ENCODE measurements around the gene YAF2.
"Not testable (repeated sequence)": the region's sequence is repeated elsewhere in the genome, so short reads cannot be mapped to it uniquely, and the experiment has no call there.

Gene YAF2

DNA sequence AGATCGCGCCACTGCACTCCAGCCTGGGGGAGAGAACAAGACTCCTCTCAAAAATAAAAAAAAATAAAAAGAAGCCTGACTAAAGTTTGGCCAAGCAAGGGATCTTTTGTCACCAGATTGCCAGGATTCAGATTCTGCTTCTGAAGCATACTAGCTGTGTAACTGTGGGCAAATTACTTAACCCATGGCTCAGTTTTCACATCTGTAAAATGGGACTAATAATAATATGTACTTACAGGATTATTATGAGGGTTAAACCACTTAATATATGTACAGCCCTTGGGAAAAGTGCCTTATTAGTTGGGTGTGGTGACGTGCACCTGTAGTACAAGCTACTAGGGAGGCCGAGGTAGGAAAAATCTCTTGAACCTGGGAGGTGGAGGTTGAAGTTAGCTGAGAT, 21.7 kb upstream of the YAF2 start:
- Histone ChIP-seq H3F3A (ENCODE audit: control insufficient read depth, insufficient read depth) (peaks cover 5% of the 10 kb centered on the region; the same call in 1 of the 2 replicates), H3K27ac (ENCODE audit: low read depth, low read length) (no peak overlapping the region), H3K27me3 (ENCODE audit: control insufficient read depth, low read length) (no peaks in the 10 kb centered on the region), H3K4me3 (ENCODE audit: low read length) (no peak overlapping the region), H3K79me2 (ENCODE audit: control insufficient read depth, low read length) (no peaks in the 10 kb centered on the region), H3K4me1 (ENCODE audit: control insufficient read depth, low read length) (peaks cover 13% of the 10 kb centered on the region), H3K36me3 (ENCODE audit: control insufficient read depth, low read length) (no peaks in the 10 kb centered on the region), H4K20me1 (ENCODE audit: control insufficient read depth, insufficient read depth, low read depth, low read length) (no peaks in the 10 kb centered on the region), H3K4me2 (ENCODE audit: low read length) (no peak overlapping the region), H3K9me2 (replicated peaks; ENCODE audit: control insufficient read depth, low read length) (no peaks in the 10 kb centered on the region), H3K9me3 (ENCODE audit: control insufficient read depth, insufficient read depth, low read length) (no peaks in the 10 kb centered on the region)
- TF ChIP-seq, protein P1, sequence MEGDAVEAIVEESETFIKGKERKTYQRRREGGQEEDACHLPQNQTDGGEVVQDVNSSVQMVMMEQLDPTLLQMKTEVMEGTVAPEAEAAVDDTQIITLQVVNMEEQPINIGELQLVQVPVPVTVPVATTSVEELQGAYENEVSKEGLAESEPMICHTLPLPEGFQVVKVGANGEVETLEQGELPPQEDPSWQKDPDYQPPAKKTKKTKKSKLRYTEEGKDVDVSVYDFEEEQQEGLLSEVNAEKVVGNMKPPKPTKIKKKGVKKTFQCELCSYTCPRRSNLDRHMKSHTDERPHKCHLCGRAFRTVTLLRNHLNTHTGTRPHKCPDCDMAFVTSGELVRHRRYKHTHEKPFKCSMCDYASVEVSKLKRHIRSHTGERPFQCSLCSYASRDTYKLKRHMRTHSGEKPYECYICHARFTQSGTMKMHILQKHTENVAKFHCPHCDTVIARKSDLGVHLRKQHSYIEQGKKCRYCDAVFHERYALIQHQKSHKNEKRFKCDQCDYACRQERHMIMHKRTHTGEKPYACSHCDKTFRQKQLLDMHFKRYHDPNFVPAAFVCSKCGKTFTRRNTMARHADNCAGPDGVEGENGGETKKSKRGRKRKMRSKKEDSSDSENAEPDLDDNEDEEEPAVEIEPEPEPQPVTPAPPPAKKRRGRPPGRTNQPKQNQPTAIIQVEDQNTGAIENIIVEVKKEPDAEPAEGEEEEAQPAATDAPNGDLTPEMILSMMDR (IDR thresholded peaks at IDR 0.05; ENCODE audit: low read depth, low read length, poor library complexity, severe bottlenecking), result no peak
- TF ChIP-seq EZH2phosphoT487 (IDR thresholded peaks at IDR 0.05; ENCODE audit: borderline replicate concordance, low read length), result no peak

DNA sequence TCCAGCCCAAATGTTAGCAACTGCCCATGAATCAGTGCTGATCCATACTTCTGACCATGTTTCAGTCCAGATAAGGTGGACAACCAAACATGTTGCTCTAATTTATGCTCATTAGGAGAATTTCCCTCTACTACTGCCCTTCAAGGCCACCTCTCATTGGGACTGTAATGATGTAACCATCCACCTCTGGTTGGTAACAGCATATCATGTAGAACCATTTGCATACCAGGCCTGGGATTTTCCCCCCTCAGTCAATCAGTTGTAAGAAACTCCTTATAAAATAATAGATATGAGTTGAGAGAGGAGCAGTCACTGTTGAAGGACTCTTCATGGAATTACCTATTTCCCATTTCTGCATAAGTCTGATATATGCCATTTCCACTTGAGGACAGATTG, 17.8 kb upstream of the YAF2 start:
- TF ChIP-seq, protein P1 (IDR thresholded peaks at IDR 0.05; ENCODE audit: low read depth, low read length, poor library complexity, severe bottlenecking), result no peak
- TF ChIP-seq EZH2phosphoT487 (IDR thresholded peaks at IDR 0.05; ENCODE audit: borderline replicate concordance, low read length), result no peak
- no peak overlapping the region for H3K4me3 ChIP-seq (ENCODE audit: low read length)
- H3K4me1 ChIP-seq (ENCODE audit: control insufficient read depth, low read length), result peaks cover 13% of the 10 kb centered on the region
- peaks cover 5% of the 10 kb centered on the region; the same call in 1 of the 2 replicates for H3F3A ChIP-seq (ENCODE audit: control insufficient read depth, insufficient read depth)
- H3K36me3 ChIP-seq (ENCODE audit: control insufficient read depth, low read length), result no peaks in the 10 kb centered on the region
- no peaks in the 10 kb centered on the region for H4K20me1 ChIP-seq (ENCODE audit: control insufficient read depth, insufficient read depth, low read depth, low read length)
- no peaks in the 10 kb centered on the region for H3K79me2 ChIP-seq (ENCODE audit: control insufficient read depth, low read length)
- H3K4me2 ChIP-seq (ENCODE audit: low read length), result no peak overlapping the region
- no peak overlapping the region for H3K27ac ChIP-seq (ENCODE audit: low read depth, low read length)
- no peaks in the 10 kb centered on the region for H3K27me3 ChIP-seq (ENCODE audit: control insufficient read depth, low read length)
- no peaks in the 10 kb centered on the region for H3K9me2 ChIP-seq (replicated peaks; ENCODE audit: control insufficient read depth, low read length)
- H3K9me3 ChIP-seq (ENCODE audit: control insufficient read depth, insufficient read depth, low read length), result no peaks in the 10 kb centered on the region

GRCh38 chr12:42255221-42255865, 17.3 kb upstream of the YAF2 start:
- peaks cover 5% of the 10 kb centered on the region; the same call in 1 of the 2 replicates for H3F3A ChIP-seq (ENCODE audit: control insufficient read depth, insufficient read depth)
- H3K4me3 ChIP-seq (ENCODE audit: low read length), result no peak overlapping the region
- H3K36me3 ChIP-seq (ENCODE audit: control insufficient read depth, low read length), result no peaks in the 10 kb centered on the region
- H3K9me3 ChIP-seq (ENCODE audit: control insufficient read depth, insufficient read depth, low read length), result no peaks in the 10 kb centered on the region
- no peaks in the 10 kb centered on the region for H3K27me3 ChIP-seq (ENCODE audit: control insufficient read depth, low read length)
- no peak for TF ChIP-seq EZH2phosphoT487 (IDR thresholded peaks at IDR 0.05; ENCODE audit: borderline replicate concordance, low read length)
- TF ChIP-seq, protein P1 (IDR thresholded peaks at IDR 0.05; ENCODE audit: low read depth, low read length, poor library complexity, severe bottlenecking), result peak; percentile 9
- no peaks in the 10 kb centered on the region for H3K9me2 ChIP-seq (replicated peaks; ENCODE audit: control insufficient read depth, low read length)
- H3K4me1 ChIP-seq (ENCODE audit: control insufficient read depth, low read length), result peaks cover 13% of the 10 kb centered on the region
- no peaks in the 10 kb centered on the region for H4K20me1 ChIP-seq (ENCODE audit: control insufficient read depth, insufficient read depth, low read depth, low read length)
- no peaks in the 10 kb centered on the region for H3K79me2 ChIP-seq (ENCODE audit: control insufficient read depth, low read length)
- no peak overlapping the region for H3K27ac ChIP-seq (ENCODE audit: low read depth, low read length)
- no peak overlapping the region for H3K4me2 ChIP-seq (ENCODE audit: low read length)

DNA sequence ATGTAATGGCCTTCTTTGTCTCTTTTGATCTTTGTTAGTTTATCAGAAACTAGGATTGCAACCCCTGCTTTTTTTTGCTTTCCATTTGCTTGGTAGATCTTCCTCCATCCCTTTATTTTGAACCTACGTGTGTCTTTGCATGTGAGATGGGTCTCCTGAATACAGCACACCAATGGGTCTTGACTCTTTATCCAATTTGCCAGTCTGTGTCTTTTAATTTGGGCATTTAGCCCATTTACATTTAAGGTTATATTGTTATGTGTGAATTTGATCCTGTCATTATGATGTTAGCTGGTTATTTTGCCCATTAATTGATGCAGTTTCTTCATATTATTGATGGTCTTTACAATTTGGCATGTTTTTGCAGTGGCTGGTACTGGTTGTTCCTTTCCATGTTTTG, 14.6 kb upstream of the YAF2 start:
- H3K27me3 ChIP-seq (ENCODE audit: control insufficient read depth, low read length); H3K9me3 ChIP-seq (ENCODE audit: control insufficient read depth, insufficient read depth, low read length); H3K79me2 ChIP-seq (ENCODE audit: control insufficient read depth, low read length); H3K9me2 ChIP-seq (replicated peaks; ENCODE audit: control insufficient read depth, low read length); H3K27ac ChIP-seq (ENCODE audit: low read depth, low read length); H3F3A ChIP-seq (ENCODE audit: control insufficient read depth, insufficient read depth); H3K36me3 ChIP-seq (ENCODE audit: control insufficient read depth, low read length); H3K4me1 ChIP-seq (ENCODE audit: control insufficient read depth, low read length); H3K4me3 ChIP-seq (ENCODE audit: low read length); H4K20me1 ChIP-seq (ENCODE audit: control insufficient read depth, insufficient read depth, low read depth, low read length); H3K4me2 ChIP-seq (ENCODE audit: low read length): not testable (repeated sequence)

DNA sequence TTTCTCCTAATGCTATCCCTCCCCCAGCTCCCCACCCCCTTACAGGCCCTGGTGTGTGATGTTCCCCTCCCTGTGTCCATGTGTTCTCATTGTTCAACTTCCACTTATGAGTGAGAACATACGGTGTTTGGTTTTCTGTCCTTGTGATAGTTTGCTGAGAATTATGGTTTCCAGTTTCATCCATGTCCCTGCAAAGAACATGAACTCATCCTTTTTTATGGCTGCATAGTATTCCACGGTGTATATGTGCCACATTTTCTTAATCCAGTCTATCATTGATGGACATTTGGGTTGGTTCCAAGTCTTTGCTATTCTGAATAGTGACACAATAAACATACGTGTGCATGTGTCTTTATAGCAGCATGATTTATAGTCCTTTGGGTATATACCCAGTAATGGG, 11.0 kb upstream of the YAF2 start:
- not testable (repeated sequence) for H4K20me1 ChIP-seq (ENCODE audit: control insufficient read depth, insufficient read depth, low read depth, low read length); H3F3A ChIP-seq (ENCODE audit: control insufficient read depth, insufficient read depth); H3K79me2 ChIP-seq (ENCODE audit: control insufficient read depth, low read length); H3K36me3 ChIP-seq (ENCODE audit: control insufficient read depth, low read length); H3K4me1 ChIP-seq (ENCODE audit: control insufficient read depth, low read length); H3K9me2 ChIP-seq (replicated peaks; ENCODE audit: control insufficient read depth, low read length); H3K27ac ChIP-seq (ENCODE audit: low read depth, low read length); H3K27me3 ChIP-seq (ENCODE audit: control insufficient read depth, low read length); H3K4me2 ChIP-seq (ENCODE audit: low read length); H3K9me3 ChIP-seq (ENCODE audit: control insufficient read depth, insufficient read depth, low read length); H3K4me3 ChIP-seq (ENCODE audit: low read length)
